ENCODE results near the gene ADGRF1. TPM values are rescaled to one million over a fixed set of nuclear protein-coding genes. Genes with fewer than 3 reads are reported as not detected.

ADGRF1 gene
- total RNA-seq, 4 donors from 2014 or later: not detected

DNA sequence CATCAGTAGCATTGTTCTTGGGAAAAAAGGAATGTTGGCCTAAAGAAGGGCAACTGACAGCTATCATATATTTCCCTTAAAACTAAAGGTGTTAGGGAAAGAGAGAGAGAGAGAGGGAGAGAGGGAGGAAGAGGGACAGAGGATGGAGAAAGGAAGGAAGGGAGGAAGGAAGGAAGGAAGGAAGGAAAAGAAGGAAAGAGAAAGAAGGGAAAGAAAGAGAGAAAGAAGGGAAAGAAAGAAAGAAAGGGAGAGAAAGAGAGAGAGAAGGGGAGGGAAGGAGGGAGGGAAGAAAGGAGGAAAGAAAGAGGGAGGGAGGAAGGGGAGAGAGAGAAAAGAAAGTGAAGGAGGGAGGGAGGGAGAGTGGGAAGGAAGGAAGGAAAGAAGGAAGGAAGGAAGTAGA is 82.7 kb downstream of the ADGRF1 start:
- Histone ChIP-seq H3K9me3 (no peaks in the 10 kb centered on the region), H3K36me3 (no peaks in the 10 kb centered on the region), H3K27me3 (no peaks in the 10 kb centered on the region), H3K4me3 (no peak overlapping the region), H3K4me1 (no peaks in the 10 kb centered on the region), H3K27ac (no peak overlapping the region)
- intact Hi-C loops (cut with DNase I; ENCODE audit: low total_unique reads): no loop called here
- ATAC-seq (no peak), DNase-seq (no peak)
- TF ChIP-seq, protein P1, sequence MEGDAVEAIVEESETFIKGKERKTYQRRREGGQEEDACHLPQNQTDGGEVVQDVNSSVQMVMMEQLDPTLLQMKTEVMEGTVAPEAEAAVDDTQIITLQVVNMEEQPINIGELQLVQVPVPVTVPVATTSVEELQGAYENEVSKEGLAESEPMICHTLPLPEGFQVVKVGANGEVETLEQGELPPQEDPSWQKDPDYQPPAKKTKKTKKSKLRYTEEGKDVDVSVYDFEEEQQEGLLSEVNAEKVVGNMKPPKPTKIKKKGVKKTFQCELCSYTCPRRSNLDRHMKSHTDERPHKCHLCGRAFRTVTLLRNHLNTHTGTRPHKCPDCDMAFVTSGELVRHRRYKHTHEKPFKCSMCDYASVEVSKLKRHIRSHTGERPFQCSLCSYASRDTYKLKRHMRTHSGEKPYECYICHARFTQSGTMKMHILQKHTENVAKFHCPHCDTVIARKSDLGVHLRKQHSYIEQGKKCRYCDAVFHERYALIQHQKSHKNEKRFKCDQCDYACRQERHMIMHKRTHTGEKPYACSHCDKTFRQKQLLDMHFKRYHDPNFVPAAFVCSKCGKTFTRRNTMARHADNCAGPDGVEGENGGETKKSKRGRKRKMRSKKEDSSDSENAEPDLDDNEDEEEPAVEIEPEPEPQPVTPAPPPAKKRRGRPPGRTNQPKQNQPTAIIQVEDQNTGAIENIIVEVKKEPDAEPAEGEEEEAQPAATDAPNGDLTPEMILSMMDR (IDR thresholded peaks at IDR 0.05 in 4 of 5, conservative IDR thresholded peaks at IDR 0.05 in 1 of 5): no peak
- TF ChIP-seq POLR2A (IDR thresholded peaks at IDR 0.05): no peak
- in situ Hi-C loops (cut with MboI; ENCODE audit: low sequenced_read_pairs in 4 of 4): no loop called here

DNA sequence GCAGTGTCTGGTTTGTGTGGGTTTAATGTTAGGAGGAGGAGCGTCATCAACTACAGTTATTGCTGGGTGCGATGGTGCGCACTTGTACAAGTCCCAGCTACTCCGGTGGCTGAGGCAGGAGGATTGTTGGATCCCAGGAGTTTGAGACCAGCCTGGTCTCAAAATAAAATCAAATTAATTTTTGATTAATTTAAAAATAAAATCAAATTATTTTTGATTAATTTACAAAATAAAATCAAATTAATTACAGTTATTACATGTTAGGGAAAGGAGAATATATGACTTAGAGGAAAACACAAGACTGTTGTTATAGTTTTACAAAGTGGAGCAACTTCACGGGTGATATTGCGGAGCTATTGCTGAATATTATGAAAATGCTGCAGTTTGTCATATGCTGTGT is 85.7 kb downstream of the ADGRF1 start:
- in situ Hi-C loops (cut with MboI; ENCODE audit: low sequenced_read_pairs in 4 of 4): no loop called here
- no peak for DNase-seq
- Histone ChIP-seq H3K9me3 (no peaks in the 10 kb centered on the region), H3K4me3 (no peak overlapping the region), H3K4me1 (no peaks in the 10 kb centered on the region), H3K36me3 (no peaks in the 10 kb centered on the region), H3K27me3 (no peaks in the 10 kb centered on the region), H3K27ac (no peak overlapping the region)
- ATAC-seq: no peak
- TF ChIP-seq POLR2A (IDR thresholded peaks at IDR 0.05): no peak
- TF ChIP-seq, protein P1 (IDR thresholded peaks at IDR 0.05 in 4 of 5, conservative IDR thresholded peaks at IDR 0.05 in 1 of 5): no peak
- intact Hi-C loops (cut with DNase I; ENCODE audit: low total_unique reads): no loop called here

DNA sequence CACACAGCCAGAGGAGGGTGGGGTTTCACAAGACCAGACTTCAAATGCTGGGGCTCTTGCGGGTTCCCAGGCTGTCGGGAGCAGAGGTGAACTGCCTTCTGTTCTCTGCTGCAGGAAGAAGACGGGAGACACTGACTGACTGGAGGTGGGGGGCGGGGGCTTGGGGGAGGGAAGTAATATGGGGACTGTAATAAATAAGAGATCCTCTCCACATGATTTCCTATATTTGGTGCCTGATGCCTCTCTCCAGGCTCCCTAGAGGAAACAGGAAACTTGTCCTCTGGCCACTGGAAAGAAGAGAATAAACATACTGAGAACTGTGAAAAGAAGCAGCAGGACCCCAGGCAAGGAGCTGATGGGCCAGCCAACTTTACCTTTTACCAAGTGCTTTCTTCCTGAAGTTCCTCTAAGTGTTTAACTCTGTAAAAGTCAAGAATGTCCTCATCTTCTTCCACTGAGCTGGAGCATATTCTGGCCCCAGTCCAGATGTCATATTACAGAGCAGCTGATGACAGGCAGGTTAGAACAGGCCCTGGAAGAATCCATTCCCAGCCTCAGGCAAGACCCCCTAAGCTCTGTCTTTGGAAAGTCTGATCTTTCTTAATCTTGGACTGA is 87.2 kb downstream of the ADGRF1 start:
- ATAC-seq (peak in 1 of 2 donors; percentile 13), DNase-seq (no peak)
- no peaks in the 10 kb centered on the region for H3K4me1 ChIP-seq
- H3K9me3 ChIP-seq: no peaks in the 10 kb centered on the region
- H3K27me3 ChIP-seq: no peaks in the 10 kb centered on the region
- H3K4me3 ChIP-seq: peak overlapping the region; percentile 24 to 45 (median 41)
- TF ChIP-seq, protein P1 (IDR thresholded peaks at IDR 0.05 in 4 of 5, conservative IDR thresholded peaks at IDR 0.05 in 1 of 5): no peak
- TF ChIP-seq POLR2A (IDR thresholded peaks at IDR 0.05): no peak
- peak overlapping the region; percentile 47 to 60 (median 55) for H3K27ac ChIP-seq
- in situ Hi-C loops (cut with MboI; ENCODE audit: low sequenced_read_pairs in 4 of 4): no loop called here
- intact Hi-C loops (cut with DNase I; ENCODE audit: low total_unique reads): no loop called here
- no peaks in the 10 kb centered on the region for H3K36me3 ChIP-seq

GRCh38 chr6:46953921-46954320 is 88.2 kb downstream of the ADGRF1 start:
- peak overlapping the region; percentile 47 to 60 (median 55) for H3K27ac ChIP-seq
- no peaks in the 10 kb centered on the region for H3K9me3 ChIP-seq
- in situ Hi-C loops (cut with MboI; ENCODE audit: low sequenced_read_pairs in 4 of 4): no loop called here
- no peak for DNase-seq
- peaks cover 4 to 8% of the 10 kb centered on the region in 2 donors for H3K4me1 ChIP-seq
- intact Hi-C loops (cut with DNase I; ENCODE audit: low total_unique reads): no loop called here
- no peaks in the 10 kb centered on the region for H3K27me3 ChIP-seq
- H3K36me3 ChIP-seq: no peaks in the 10 kb centered on the region
- TF ChIP-seq, protein P1 (IDR thresholded peaks at IDR 0.05 in 4 of 5, conservative IDR thresholded peaks at IDR 0.05 in 1 of 5): no peak
- TF ChIP-seq POLR2A (IDR thresholded peaks at IDR 0.05): no peak
- H3K4me3 ChIP-seq: peak overlapping the region; percentile 24 to 45 (median 41)
- no peak for ATAC-seq
